Stimulated activated CD4-positive, alpha-beta T cell treated with anti-CD3 and anti-CD28 coated beads, Interleukin-1b, Interleukin-23, amount 100 ng/mL, for 48 hours (primary cell): ENCODE data around the gene RABGGTB.
"Not testable (repeated sequence)": the region's sequence is repeated elsewhere in the genome, so short reads cannot be mapped to it uniquely, and the experiment has no call there.

ENCODE experiments used
- DNase-seq: peaks from one replicate; pipeline ENCODE4 v3.0.0-alpha.2; 2020

RABGGTB gene

DNA sequence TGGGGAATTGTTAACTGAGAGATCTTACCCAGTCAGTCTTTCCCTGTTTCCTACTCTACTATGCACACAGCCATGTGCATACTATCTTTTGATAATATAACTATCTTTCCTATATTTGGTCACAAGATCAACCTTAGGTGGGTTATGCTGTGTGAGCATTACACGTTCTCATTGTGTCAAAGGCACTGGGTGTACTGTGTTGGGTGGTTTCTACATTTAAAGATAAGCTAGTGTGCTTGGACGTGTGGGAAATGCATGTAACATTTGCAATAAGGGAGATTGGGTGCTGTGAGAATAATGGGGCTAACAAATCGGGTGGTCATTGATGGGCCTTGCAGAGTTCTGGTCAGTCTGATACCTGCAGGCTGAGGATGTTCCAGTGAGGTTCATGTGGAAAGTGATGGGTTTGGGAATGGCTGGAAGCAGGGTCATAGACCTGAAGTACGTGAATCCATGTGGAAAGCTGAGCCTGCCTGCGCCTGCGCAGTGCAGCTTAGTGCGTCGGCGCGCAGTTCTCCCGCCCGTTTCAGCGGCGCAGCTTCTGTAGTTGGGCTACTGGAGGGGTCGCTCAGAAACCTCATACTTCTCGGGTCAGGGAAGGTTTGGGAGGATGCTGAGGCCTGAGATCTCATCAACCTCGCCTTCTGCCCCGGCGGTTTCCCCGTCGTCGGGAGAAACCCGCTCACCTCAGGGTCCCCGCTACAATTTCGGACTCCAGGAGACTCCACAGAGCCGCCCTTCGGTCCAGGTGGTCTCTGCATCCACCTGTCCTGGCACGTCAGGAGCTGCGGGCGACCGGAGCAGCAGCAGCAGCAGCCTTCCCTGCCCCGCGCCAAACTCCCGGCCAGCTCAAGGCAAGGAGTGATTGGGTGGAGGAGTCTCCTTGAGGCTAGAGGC, 10.6 kb downstream of the RABGGTB start, which contains the start of gene MSH4:
Gene MSH4 (plus strand): TSS at position 507 of the 897 bp plus-strand sequence. CDS start 104 bp downstream, at position 611.
- DNase-seq: no peak

DNA sequence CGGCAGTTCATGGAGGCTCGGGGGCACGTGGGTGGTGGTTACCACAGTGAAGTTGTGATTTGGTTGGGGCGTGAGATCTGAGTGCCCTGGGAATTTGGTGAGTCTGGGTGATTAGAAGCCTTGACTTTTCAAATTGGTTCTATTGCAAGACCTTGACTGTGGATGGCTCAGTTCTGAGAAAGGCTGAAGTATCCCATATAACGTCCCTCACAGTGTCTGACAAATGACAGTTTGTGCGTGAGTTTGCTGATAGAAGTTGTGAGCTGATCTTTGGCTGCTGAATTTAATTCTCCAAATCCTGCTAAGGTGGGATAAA, 11.2 kb downstream of the RABGGTB start:
- DNase-seq: no peak

DNA sequence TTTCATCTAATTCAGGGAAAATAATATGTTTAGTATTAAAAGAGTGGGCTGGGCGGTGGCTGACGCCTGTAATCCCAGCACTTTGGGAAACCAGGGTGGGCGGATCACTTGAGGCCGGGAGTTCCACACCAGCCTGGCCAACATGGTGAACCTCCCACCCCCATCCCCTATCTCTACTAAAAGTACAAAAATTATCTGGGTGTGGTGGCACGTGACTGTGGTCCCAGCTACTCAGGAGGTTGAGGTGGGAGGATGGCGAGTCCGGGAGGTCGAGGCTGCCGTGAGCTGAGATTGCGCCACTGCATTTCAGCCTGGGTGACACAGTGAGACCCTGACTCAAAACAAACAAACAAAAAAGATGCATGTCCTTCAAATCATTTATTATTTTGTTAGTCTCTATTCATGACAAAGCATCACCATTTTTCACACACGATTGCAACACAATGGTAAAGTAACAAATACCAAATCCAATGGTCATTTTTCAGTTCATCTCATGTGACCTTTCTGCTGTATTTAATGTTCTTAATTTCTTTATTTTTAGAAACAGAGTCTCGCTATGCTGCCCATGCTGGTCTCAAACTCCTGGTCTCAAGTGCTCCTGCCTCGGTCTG, 11.7 kb downstream of the RABGGTB start:
- DNase-seq: no peak

DNA sequence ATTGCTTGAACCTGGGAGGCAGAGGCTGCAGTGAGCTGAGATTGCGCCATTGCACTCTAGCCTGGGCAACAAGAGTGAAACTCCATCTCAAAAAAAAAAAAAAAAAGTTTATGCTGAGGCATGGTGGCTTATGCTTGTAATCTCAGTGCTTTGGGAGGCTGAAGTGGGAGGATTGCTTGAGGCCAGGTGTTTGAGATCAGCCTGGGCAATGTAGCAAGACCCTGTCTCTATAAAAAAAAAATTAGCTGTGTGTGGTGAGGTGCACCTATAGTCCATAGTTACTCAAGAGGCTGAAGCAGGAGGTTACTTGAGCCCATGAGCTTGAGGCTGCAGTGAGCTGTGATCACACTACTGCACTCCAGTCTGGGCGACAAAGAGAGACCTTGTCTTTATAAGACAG, 15.4 kb downstream of the RABGGTB start:
- not testable (repeated sequence) for DNase-seq

DNA sequence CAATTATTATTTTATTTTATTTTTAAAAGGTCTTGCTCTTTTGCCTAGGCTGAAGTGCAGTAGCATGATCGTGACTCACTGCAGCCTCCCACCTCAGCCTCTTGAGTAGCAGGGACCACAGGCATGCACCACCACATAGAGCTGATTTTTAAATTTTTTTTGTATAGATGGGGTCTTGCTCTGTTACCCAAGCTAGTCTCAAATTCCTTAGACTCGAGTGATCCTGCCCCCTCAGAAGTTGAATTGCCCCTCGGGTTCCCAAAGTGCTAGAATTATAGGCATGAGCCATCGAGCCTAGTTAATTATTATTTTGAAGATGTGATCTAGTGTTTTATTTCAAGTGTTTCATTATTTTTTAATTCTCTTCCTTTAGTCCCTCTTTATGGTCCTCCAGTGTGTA, 22.9 kb downstream of the RABGGTB start:
- DNase-seq: no peak

DNA sequence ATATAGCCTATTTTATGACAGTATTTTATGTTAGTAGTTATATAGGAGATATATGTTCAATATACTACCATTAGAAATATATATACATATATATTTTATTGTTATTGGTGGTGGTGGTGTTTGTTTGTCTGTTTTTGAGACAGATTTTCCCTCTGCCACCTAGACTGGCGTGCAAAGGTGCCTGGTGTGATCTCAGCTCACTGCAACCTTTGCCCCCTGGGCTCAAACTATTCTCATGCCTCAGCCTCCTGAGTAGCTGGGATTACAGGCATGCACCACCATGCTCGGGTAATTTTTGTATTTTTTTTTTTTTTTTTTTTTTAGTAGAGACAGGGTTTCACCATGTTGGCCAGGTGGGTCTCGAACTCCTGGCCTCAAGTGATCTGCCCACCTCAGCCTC, 24.1 kb downstream of the RABGGTB start:
- not testable (repeated sequence) for DNase-seq

DNA sequence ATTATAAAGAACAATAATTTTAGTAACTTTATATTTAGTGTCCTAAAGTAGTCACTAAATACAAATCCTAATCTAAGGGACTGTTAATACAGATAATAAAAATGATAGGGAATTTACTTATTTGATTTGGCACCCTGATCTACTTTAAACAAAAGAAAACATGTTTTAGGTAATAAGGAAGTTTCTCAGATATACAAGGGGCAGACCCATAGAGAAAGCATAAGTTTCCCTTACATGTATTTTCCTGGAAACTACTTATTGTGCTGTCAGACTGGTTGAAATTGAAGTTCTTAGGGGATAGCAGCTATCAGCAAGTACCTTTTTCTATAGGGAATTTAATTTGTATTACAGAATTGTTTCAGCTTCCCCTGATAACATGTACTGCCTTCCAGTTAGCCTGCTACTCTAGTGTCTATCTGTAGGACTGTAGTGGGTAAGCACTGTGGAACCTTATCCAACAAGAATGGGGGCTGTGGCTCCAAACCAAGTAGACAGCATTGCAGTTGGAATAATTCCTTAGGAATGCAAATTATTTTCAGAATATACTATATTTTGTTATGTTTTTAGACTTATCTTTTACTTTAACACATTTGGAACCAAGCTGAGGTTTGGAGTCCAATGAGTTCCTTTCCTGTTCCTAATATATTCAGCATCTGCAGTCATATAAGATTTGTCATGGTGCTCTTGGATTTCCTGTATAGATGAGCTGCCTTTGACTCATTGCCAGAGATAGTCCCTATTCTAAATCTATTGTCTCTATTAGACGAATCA, 25.3 kb downstream of the RABGGTB start:
- no peak for DNase-seq

DNA sequence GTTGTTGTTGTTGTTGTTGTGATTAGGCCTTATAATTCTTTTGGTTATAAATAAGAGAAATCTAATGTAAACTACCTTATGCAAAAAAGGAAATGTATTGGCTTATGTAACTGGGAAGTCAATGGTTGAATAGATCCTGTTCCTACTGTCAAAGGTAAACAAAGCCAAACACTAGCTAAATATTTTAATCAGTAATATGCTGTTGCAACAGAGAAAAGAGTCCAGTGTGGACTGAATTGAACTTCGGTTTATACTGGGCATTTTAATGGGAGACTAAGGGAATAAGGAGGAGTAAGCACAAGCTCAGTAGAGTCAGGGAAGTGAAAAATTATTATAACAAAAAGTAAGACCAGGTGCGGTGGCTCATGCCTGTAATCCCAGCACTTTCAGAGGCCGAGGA, 26.0 kb downstream of the RABGGTB start:
- no peak for DNase-seq

DNA sequence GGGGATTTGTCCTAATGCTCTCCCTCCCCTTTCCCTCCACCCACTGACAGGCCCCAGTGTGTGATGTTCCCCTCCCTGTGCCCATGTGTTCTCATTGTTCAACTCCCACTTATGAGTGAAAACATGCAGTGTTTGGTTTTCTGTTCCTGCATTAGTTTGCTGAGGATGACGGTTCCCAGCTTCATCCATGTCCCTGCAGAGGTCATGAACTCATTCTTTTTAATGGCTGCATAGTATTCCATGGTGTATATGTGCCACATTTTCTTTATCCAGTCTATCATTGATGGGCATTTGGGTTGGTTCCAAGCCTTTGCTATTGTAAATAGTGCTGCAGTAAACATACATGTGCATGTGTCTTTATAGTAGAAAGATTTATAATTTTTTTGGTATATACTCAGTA, 37.5 kb downstream of the RABGGTB start:
- not testable (repeated sequence) for DNase-seq

DNA sequence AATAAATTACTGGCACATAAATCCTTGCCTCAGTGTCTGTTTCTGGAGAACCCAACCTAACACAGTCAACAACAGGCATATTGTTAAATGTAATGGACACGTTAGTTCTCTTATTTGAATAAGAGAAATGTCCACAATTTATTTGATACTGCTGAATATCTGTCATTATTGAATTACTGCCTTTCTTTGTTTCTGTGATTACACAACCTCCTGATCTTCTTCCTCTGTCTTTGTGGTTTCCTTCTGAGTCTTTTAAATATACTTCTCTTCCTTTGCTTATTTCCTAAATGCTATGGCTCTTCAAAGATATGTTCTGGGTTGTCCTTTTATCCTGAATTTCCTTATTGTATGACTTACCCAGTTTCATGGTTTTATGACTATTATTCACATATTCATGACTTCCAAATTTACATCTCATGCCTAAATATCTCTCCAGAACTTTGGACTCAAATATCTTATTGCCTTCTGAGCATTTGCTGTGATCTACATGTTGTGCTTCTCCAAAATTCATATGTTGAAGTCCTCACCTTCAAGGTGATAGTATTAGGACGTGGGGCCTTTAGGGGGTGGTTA, 50.6 kb downstream of the RABGGTB start:
- no peak for DNase-seq

DNA sequence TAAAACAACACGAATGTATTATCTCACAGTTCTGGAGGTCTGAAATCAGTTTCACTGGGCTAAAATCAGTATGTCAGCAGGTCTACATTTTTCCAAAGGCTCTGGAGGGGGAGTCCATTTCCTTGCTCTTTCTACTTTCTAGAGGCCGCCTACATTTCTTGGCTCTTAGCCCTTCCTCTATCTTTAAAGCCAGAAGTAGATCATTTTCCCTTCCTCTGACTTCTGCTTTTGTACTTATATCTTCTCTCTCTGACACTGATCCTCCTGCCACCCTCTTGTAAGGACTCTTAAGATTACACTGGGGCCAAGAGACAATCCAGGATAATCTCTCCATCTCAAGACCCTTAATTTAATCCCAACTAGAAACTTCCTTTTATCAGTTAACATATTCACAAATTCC, 52.0 kb downstream of the RABGGTB start:
- no peak for DNase-seq

DNA sequence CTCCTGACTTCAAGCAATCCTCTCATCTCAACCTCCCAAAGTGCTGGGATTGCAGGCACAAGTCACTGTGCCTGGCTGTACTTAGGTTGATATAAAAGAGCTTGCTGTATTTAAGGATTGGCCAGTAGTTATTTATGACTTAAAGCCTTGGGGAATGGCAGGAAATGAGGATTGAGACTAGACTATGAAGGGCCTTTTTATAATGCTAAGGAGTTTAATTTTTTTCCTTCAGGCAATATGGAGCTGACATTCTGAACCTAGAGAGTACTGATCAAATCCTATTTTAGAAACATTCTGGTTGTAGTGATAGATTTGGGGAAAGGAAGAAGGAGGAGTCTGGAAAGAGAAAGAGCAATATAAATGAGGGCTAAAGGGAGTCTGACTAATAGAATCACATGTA, 55.4 kb downstream of the RABGGTB start:
- no peak for DNase-seq
